ENCODE measurements around the gene RASGRF1. TPM values are rescaled to one million over a fixed set of nuclear protein-coding genes. Genes with fewer than 3 reads are reported as not detected.

Gene RASGRF1
- total and polyA plus RNA-seq, 12 donors, result 0.11 to 6.9 (median 0.46) TPM

GRCh38 chr15:79016527-79017170 lies 73.9 kb downstream of the RASGRF1 start:
- peaks cover 0 to 8% of the 10 kb centered on the region in 2 donors for H3K4me1 ChIP-seq (replicated peaks in 1 of 2)
- no peaks in the 10 kb centered on the region for H3K27me3 ChIP-seq
- no peak overlapping the region for H3K4me3 ChIP-seq
- no peaks in the 10 kb centered on the region for H3K36me3 ChIP-seq (replicated peaks in 1 of 2)
- intact Hi-C loops (cut with DNase I), result no loop called here
- no peak for TF ChIP-seq POLR2A (IDR thresholded peaks at IDR 0.05)
- TF ChIP-seq CTCF (IDR thresholded peaks at IDR 0.05), result no peak
- DNase-seq, result no peak
- H3K9me3 ChIP-seq (replicated peaks in 1 of 3), result no peaks in the 10 kb centered on the region
- H3K27ac ChIP-seq, result no peak overlapping the region
- WGBS, 4 donors, result 85 to 95% (median 94%) methylated on average over 8 to 10 of the region's 10 CpGs

- TF ChIP-seq POLR2A (IDR thresholded peaks at IDR 0.05), result no peak
- TF ChIP-seq CTCF (IDR thresholded peaks at IDR 0.05), result no peak
- Histone ChIP-seq H3K4me1 (replicated peaks in 1 of 2) (peaks cover 0 to 8% of the 10 kb centered on the region in 2 donors), H3K4me3 (no peak overlapping the region), H3K36me3 (replicated peaks in 1 of 2) (no peaks in the 10 kb centered on the region), H3K27me3 (no peaks in the 10 kb centered on the region), H3K27ac (no peak overlapping the region), H3K9me3 (replicated peaks in 1 of 3) (no peaks in the 10 kb centered on the region)
- intact Hi-C loops (cut with DNase I), result no loop called here
- 30 to 71% (median 38%) methylated on average over 3 of the region's 3 CpGs for WGBS, 4 donors
- no peak for DNase-seq
Observed at GRCh38 chr15:79015416-79015815, 75.2 kb downstream of the RASGRF1 start.

- Histone ChIP-seq H3K27ac (no peak overlapping the region), H3K36me3 (replicated peaks in 1 of 2) (no peaks in the 10 kb centered on the region), H3K27me3 (no peaks in the 10 kb centered on the region), H3K4me1 (replicated peaks in 1 of 2) (peaks cover 0 to 3% of the 10 kb centered on the region in 2 donors), H3K4me3 (no peak overlapping the region), H3K9me3 (replicated peaks in 1 of 3) (no peaks in the 10 kb centered on the region)
- intact Hi-C loops (cut with DNase I), result no loop called here
- TF ChIP-seq POLR2A (IDR thresholded peaks at IDR 0.05), result no peak
- TF ChIP-seq CTCF (IDR thresholded peaks at IDR 0.05), result no peak
- WGBS, 4 donors, result 73 to 85% (median 80%) methylated on average over 2 of the region's 2 CpGs
- DNase-seq, result no peak
Observed at GRCh38 chr15:79010278-79010677, 80.3 kb downstream of the RASGRF1 start.

DNA sequence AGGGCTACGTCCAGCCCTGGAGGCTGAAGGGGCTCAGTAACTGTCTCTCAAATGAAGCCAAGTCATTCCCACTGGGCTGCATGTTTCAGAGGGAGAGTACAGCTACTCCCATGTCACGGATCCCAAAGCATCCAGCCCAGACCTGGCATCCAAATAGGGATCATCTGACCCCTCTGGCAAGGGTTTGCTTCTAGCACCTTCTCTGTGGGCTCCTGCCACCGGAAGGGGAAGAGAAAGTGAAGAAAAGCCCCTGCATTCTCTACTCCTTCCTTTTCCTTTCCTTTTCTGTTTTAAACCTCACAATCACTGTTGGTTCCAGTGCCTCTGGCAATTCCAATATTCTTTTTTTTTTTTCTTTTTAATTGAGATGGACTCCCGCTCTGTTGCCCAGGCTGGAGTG lies 81.2 kb downstream of the RASGRF1 start:
- Histone ChIP-seq H3K4me3 (no peak overlapping the region), H3K36me3 (replicated peaks in 1 of 2) (no peaks in the 10 kb centered on the region), H3K4me1 (replicated peaks in 1 of 2) (peaks cover 0 to 5% of the 10 kb centered on the region in 2 donors), H3K27ac (no peak overlapping the region), H3K9me3 (replicated peaks in 1 of 3) (no peaks in the 10 kb centered on the region), H3K27me3 (no peaks in the 10 kb centered on the region)
- intact Hi-C loops (cut with DNase I), result no loop called here
- no peak for DNase-seq
- TF ChIP-seq POLR2A (IDR thresholded peaks at IDR 0.05), result no peak
- no peak for TF ChIP-seq CTCF (IDR thresholded peaks at IDR 0.05)
- 72 to 89% (median 81%) methylated on average over 3 to 4 of the region's 4 CpGs for WGBS, 4 donors

Data from adrenal gland (tissue), 12 donors.